BJ (cell line): ENCODE data around the gene AP3B1. TPM values are rescaled to one million over a fixed set of nuclear protein-coding genes. Genes with fewer than 3 reads are reported as not detected.

Source experiments
- CTCF ChIA-PET: fragments of 350-600 bp; formaldehyde crosslinking; extraction: SDS; loops from one replicate; lab custom pipeline; 2021; ENCODE audit warnings: antibody characterized with exemption, inconsistent platforms; lab: Yijun Ruan, JAX
- POLR2A ChIA-PET: fragments of 300-600 bp; sonication (Branson Sonifier 250); formaldehyde crosslinking; extraction: SDS; loops from one replicate; lab custom pipeline; 2021; ENCODE audit warnings: antibody characterized with exemption; lab: Charles Lee
- DNase-seq: peaks from one replicate; pipeline ENCODE4 v3.0.0-alpha.2; 2011; ENCODE audit warnings: low read depth
- H3K27me3 ChIP-seq: 2 replicates; pipeline ENCODE4 v1.6.0; 2011; ENCODE audit warnings: low read length; ENCODE audit not compliant: control insufficient read depth, insufficient read depth
- H3K36me3 ChIP-seq: 2 replicates; pipeline ENCODE4 v1.5.1; 2011; ENCODE audit warnings: low read length; ENCODE audit not compliant: control insufficient read depth, insufficient read depth
- H3K4me3 ChIP-seq: 2 replicates; pipeline ENCODE4 v1.5.1; 2011; ENCODE audit warnings: low read depth, mild to moderate bottlenecking, control low read depth, low read length
- CTCF ChIP-seq: IDR thresholded peaks from 2 replicates; pipeline ENCODE4 v1.5.1; 2011; ENCODE audit warnings: low read depth, mild to moderate bottlenecking, control low read depth, inconsistent platforms, low read length, moderate library complexity; ENCODE audit not compliant: insufficient read depth
- polyA plus RNA-seq: library from polyadenylated mRNA; depleted of rRNA; stranded (reverse); fragments of >200 nt; gene quantifications from 2 replicates; pipeline ENCODE4 v1.2.3, GENCODE V29; 2011; rRNA removed
- small RNA-seq: library from RNA; depleted of rRNA; stranded (forward); fragments of <200 nt; gene quantifications from one replicate; pipeline ENCODE3, GENCODE V24; 2012; ENCODE audit warnings: low replicate concordance, low read depth; ENCODE audit not compliant: insufficient read length

Gene AP3B1
- polyA plus RNA-seq, 1 experiment = 23.9 TPM

DNA sequence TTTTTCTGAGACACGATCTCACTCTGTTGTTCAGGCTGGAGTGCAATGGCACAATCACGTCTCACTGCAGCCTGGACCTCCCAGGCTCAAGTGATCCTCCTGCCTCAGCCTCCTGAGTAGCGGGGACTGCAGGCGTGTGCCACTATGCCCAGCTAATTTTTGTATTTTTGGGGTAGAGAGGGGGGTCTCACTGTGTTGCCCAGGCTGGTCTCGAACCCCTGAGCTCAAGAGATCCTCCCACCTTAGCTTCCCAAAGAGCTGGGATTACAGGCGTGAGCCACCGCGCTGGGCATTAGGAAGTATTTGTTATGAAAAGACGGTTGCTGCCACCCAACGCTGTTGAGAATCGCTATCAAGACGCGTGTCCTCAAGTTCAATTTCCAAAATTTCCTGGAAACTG lies 337.4 kb downstream of the AP3B1 start:
- no peak for DNase-seq
- no peak for TF ChIP-seq CTCF
- H3K36me3 ChIP-seq = no peaks in the 10 kb centered on the region
- ChIA-PET CTCF (interaction anchor here (0.6 to 1.0 kb wide), 2 partner anchors 18 to 944 kb away, joined by 3 read pairs; no protein-coding TSS in a partner anchor), POLR2A (no interaction called here)
- no peak overlapping the region for H3K4me3 ChIP-seq
- peaks cover 13% of the 10 kb centered on the region for H3K27me3 ChIP-seq

GRCh38 chr5:77955577-77955976 lies 338.9 kb downstream of the AP3B1 start:
- Histone ChIP-seq H3K4me3 (no peak overlapping the region), H3K36me3 (no peaks in the 10 kb centered on the region), H3K27me3 (peaks cover 13% of the 10 kb centered on the region)
- CTCF ChIA-PET = interaction anchor here (0.9 to 1.3 kb wide), 3 partner anchors 9 to 17 kb away, joined by 3 read pairs; no protein-coding TSS in a partner anchor
- no peak for TF ChIP-seq CTCF
- POLR2A ChIA-PET = no interaction called here
- no peak for DNase-seq

GRCh38 chr5:77953374-77953773 lies 341.1 kb downstream of the AP3B1 start:
- no peak for TF ChIP-seq CTCF
- CTCF ChIA-PET = interaction anchor here (1.7 kb wide), 1 partner anchor 14 kb away, joined by 4 read pairs; no protein-coding TSS in a partner anchor
- POLR2A ChIA-PET = no interaction called here

DNA sequence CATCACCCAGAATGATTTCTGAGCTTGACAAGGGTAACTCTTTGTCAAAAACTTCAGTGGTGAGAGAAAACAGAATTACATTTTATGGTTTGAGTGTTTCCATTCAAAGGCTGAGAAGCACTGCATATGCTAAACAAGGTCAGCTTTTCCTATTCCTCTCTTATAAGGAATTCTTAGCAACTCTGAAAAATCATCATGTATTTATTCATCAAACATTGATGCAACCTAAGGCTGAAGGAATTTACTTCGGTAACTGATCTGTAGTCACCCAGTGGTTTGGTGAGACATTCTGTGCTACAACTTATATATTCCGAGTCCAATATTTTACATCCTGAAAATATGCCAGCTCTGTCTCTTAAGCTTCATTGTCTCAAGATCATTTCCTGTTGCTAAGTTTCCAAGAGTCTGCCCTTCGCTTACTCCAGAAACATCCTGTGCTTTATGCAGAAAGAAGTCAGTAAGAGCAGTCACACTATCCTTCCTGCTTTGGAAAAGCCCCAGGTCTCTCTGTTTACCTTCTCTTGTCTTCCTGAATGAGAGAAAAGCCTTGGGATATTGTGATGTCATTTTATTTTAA lies 341.8 kb downstream of the AP3B1 start:
- no peak for TF ChIP-seq CTCF

More at GRCh38 chr5:77953374-77953773, 341.1 kb downstream of the AP3B1 start:
- Histone ChIP-seq H3K36me3 (no peaks in the 10 kb centered on the region), H3K27me3 (peaks cover 3% of the 10 kb centered on the region), H3K4me3 (no peak overlapping the region)
- DNase-seq = no peak

More for the DNA sequence above, 341.8 kb downstream of the AP3B1 start:
- H3K4me3 ChIP-seq = no peak overlapping the region
- CTCF ChIA-PET = interaction anchor here (1.7 kb wide), 1 partner anchor 14 kb away, joined by 4 read pairs; no protein-coding TSS in a partner anchor
- H3K27me3 ChIP-seq = peaks cover 3% of the 10 kb centered on the region
- DNase-seq = no peak
- no peaks in the 10 kb centered on the region for H3K36me3 ChIP-seq
- POLR2A ChIA-PET = no interaction called here

Small RNA genes lying within 50 kb of the gene (small RNA-seq; reads per million reads assigned to genes)
- gene RF00019 (not detected), gene RNU6-183P (not detected)

Other genes starting within 250 kb of the AP3B1 start
- 26.6 and 48.2 TPM in 2 replicates for gene SCAMP1, start 65.9 kb upstream of the AP3B1 start, polyA plus RNA-seq